Measurements from ENCODE around the gene DNAAF3.

DNAAF3 gene

GRCh38 chr19:55152017-55152416, 14.4 kb downstream of the DNAAF3 start:
- DNase-seq, result no peak

DNA sequence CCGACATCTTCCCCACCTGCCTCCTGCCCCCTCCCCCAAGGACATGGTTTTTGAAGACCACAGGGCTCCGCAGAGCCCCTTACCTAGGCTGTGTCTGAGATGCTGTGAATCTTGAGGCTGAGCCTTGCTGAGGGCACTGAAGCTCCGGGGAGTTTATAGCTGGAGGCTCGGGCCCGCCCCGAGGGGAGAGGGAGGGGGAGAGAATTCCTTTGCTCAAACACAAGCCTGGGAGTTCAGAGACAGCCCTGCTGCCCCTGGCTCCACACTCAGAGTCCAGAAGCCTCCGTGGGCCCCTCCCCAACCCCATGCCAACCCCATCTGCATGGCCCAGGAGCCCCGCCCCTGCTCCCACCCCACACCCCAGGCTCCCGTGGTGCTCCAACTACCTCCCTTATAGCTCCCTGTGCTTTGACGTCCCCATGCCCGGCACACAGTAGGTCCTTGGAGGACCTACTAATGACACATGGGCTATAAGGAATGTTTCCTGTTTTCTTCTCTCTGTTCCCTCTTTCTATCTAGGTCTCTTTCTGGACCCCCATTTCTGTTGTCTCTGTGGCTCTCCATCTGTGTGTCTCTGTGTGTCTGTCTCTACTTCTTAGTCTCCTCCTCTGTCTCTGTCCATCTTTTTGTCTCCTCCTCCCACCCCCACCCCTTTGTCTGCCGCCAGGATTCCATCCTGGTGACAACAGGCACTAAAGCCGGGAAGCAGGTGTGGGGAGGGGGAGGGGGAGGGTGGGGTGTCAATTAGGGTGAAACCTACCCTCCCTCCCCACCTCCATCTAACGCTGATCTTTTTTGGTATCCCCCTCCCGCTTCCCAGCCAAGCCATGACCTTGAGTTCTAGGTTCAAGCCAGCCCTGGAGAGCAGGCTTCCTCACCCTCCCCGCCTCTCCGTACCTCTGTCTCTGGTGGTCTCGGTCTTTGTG, 17.1 kb downstream of the DNAAF3 start, which contains the start of gene TNNT1:
Gene TNNT1, minus strand, starts transcription at position 129 of the 926 bp plus-strand sequence. CDS start 2,049 bp downstream, outside the sequence.
- no peak for DNase-seq

DNA sequence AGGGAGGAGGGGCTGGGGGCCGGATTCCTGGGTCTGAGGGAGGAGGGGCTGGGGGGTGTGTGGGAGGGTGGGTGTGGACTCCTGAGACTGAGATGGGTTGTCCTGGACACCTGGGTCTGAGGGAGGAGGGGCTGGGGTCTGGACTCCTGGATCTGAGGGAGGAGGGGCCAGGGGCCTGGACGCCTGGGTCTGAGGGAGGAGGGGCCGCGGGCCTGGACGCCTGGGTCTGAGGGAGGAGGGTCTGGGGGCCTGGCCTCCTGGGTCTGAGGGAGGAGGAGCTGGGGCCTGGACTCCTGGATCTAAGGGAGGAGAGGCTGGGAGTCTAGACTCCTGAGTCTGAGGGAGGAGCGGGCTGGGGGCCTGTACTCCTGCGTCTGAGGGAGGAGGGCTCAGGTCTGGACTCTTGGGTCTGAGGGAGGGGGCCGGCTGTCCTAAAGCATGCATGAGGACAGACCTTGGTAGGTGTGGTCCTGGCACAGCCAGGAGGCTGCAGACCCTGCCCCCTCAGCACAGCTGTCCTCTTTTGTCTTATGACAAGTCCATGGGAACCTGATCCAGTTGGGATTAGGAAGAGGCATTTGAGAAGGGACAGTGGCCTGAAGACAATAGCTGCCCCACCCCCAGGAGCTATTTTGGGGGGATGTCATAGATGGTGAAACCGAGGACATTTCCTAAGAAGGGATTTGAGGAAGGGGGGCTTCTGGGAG, 18.7 kb downstream of the DNAAF3 start:
- no peak for DNase-seq

GRCh38 chr19:55146705-55147273, 19.6 kb downstream of the DNAAF3 start:
- no peak for DNase-seq

DNA sequence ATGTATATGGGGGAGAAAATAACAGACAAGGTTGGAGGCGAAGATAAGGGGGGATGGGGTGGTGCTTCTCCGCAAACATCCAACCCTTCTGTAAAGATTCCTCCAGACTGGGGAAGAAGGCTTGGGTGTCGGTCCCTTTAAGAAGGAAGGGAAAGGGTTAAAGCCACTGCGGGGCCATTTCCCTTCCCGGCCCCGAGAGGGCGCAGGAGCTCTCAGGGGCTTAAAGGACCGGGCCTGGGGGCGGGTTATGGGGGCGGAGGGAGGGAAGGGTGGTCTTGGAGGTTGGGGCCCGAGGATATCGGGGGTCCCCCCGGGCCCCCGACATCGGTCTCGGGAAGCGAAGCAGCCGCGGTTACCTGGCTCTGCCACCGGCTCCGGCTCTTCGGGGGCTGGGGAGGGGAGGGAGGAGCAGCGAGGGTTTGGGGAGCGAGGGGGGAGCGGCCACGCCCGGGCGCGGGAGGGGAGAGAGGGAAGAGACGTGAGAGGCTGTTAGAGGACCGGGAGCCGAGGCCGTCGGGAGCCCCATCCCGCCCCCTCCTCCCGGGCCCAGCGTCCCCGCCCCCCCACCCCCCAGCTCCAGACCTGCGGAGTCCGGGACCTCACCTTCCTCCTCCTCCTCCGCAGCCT, 20.2 kb downstream of the DNAAF3 start:
- DNase-seq, result peak; percentile 25

DNA sequence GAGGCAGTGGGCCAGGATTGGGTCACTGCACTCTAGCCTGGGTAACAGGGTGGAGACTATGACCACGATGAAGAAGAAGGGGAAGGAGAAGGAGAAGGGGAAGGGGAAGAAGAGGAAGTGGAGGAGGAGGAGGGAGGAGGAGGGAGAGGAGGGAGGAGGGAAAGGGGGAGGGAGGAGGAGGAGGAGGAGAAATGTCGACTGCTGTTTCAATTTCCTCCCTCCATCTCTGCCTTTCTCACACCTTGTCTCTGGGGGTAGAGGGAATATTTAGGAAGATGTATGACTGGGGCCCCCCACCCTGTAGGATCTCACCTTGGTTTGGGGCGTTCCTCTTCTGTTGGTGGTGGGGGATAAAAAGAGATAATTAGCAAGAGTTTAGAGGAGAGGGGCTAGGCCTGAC, 21.2 kb downstream of the DNAAF3 start:
- DNase-seq, result peak; percentile 60

DNA sequence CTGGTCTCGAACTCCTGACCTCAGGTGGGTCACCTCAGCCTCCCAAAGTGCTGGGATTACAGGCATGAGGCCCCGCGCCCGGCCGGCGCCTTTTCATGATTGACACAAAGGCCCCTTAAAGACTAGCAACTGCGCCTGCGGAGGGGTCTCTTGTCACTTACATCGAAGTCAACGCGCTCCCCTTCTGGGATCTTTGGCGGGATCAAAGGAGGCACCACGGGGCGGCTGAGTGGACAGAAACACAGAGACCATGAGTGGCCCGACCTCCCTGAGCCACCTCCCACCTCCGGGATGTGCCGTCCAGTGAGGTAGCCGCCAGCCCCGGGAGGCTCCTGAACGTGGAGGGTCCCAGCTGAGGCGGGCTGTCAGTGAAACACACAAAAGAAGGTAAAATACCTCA, 24.7 kb downstream of the DNAAF3 start:
- DNase-seq, result no peak

DNA sequence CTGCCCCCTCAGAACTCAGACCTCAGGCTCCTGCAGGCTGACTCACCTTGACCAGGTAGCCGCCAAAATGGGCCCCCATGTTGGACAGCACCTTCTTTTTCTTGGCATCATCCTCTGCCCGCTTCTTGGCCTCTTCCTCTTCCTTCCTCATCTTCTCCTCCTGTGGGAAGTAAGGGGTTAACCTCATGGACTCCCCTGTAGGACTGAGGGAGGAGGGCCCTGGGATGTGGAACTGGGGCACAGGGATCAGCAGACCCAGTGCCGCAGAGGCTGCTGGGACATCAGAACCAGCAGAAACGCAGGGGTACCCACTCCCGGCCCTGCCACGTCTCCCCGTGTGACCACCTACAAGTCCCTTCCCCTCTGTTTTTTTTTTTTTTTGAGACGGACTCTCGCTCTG, 28.5 kb downstream of the DNAAF3 start:
- DNase-seq, result no peak

- no peak for DNase-seq
Observed at GRCh38 chr19:55136399-55137102, 29.9 kb downstream of the DNAAF3 start.

GRCh38 chr19:55134736-55135135, 31.7 kb downstream of the DNAAF3 start:
- no peak for DNase-seq

GRCh38 chr19:55133639-55134444, 32.6 kb downstream of the DNAAF3 start:
- DNase-seq, result peak; percentile 20

DNA sequence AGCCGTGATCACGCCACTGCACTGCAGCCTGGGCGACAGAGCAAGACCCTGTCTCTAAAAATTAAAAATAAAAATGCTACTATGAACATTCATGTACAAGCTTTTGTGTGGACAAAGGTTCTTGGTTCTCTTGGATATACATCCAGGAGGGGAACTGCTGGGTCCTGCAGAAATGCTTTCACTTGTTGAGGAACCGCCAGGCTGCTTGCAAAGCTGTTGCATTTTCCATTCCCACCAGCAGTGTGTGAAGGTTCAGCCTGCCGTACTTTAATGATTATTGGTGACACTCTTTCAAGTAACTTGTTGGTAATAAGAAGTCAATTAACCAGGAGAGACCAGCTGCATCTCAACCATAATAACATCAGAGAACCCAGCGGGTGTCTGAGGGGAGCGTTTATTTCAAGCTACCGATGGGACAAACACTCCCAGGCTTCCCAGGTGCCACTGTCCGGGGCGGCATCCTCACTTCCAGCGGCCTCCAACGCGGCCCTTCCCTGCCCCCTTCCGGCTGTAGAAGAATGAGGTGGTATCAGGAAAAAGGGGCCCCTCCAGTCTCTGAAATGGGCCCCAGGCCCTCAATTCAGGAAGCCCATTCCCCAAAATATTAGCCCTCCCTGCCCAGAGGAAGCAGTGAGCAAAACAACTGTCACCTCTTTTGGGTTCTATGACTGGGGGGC, 33.8 kb downstream of the DNAAF3 start:
- DNase-seq, result peak; percentile 36

GRCh38 chr19:55131421-55131820, 35.0 kb downstream of the DNAAF3 start:
- no peak for DNase-seq

- DNase-seq, result peak; percentile 91
Observed at GRCh38 chr19:55119053-55119452, 47.4 kb downstream of the DNAAF3 start.

- peak; percentile 40 for DNase-seq
Observed at GRCh38 chr19:55118401-55118991, 47.9 kb downstream of the DNAAF3 start.

DNA sequence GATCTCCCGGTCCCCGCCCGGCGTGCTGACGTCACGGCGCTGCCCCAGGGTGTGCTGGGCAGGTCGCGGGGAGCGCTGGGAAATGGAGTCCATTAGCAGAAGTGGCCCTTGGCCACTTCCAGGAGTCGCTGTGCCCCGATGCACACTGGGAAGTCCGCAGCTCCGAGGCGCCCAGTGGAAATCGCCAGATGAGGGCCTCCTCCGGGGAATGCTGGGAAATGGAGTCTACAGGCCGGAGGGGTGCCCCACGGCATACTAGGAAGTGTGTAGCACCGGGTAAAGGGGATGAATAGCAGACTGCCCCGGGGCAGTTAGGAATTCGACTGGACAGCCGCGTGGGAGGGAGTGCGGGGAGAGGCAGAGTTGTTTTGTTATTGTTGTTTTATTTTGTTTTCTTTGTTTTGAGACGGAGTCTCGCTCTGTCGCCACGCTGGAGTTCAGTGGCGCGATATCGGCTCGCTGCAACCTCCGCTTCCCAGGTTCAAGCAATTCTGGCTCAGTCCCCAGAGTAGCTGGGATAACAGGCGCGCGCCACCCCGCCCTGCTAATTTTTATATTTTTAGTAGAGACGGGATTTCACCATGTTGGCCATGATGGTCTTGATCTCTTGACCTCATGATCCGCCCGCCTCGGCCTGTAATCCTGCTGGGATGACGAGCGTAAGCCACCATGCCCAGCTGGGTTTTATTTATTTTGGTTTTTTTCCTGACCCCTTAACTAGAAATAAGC, 48.6 kb downstream of the DNAAF3 start:
- peak; percentile 100 for DNase-seq

GRCh38 chr19:55116859-55117662, 49.4 kb downstream of the DNAAF3 start, which contains the start of gene PPP1R12C:
Gene PPP1R12C, minus strand, starts transcription at chr19:55117637. Its CDS starts 94 bp downstream, at chr19:55117543.
- DNase-seq, result peak; percentile 17

DNA sequence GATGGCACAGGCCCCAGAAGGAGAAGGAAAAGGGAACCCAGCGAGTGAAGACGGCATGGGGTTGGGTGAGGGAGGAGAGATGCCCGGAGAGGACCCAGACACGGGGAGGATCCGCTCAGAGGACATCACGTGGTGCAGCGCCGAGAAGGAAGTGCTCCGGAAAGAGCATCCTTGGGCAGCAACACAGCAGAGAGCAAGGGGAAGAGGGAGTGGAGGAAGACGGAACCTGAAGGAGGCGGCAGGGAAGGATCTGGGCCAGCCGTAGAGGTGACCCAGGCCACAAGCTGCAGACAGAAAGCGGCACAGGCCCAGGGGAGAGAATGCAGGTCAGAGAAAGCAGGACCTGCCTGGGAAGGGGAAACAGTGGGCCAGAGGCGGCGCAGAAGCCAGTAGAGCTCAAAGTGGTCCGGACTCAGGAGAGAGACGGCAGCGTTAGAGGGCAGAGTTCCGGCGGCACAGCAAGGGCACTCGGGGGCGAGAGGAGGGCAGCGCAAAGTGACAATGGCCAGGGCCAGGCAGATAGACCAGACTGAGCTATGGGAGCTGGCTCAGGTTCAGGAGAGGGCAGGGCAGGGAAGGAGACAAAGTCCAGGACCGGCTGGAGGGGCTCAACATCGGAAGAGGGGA, 50.1 kb downstream of the DNAAF3 start:
- peak; percentile 76 for DNase-seq

Data from inflammatory macrophage treated with lipopolysaccharide for 4 hours (primary cell).